Effector memory CD8-positive, alpha-beta T cell (primary cell): ENCODE data around the gene IMMT.
A peak's percentile ranks its signal among the peaks of the same experiment; 100 is the strongest.
"Not testable (repeated sequence)": the region's sequence is repeated elsewhere in the genome, so short reads cannot be mapped to it uniquely, and the experiment has no call there.

Experiments
- ATAC-seq: fragments of 150-1000 bp; cut with Tn5 transposase; replicated peaks from 2 replicates; pipeline ENCODE4 v1.10.0; 2021; ENCODE audit warnings: mild to moderate bottlenecking, moderate library complexity
- DNase-seq, 3 experiments: peaks; one replicate each; pipeline ENCODE4 v3.0.0; 2021
- H3K27ac Mint-ChIP-seq, 2 donors: one replicate each; pipeline ENCODE4 v1.8.0; 2022; ENCODE audit warnings: mild to moderate bottlenecking in 2 of 2, mixed read lengths in 2 of 2, moderate library complexity in 2 of 2
- H3K27me3 Mint-ChIP-seq, 2 donors: one replicate each; pipeline ENCODE4 v1.8.0; 2022; ENCODE audit warnings: mixed read lengths in 2 of 2
- H3K36me3 Mint-ChIP-seq: one replicate; pipeline ENCODE4 v1.8.0; 2022; ENCODE audit warnings: mild to moderate bottlenecking, moderate library complexity, mixed read lengths; ENCODE audit not compliant: insufficient read depth
- H3K4me1 Mint-ChIP-seq, 2 donors: one replicate each; pipeline ENCODE4 v1.8.0; 2022; ENCODE audit warnings: low read depth in 2 of 2, mixed read lengths in 2 of 2
- H3K4me3 Mint-ChIP-seq, 2 donors: one replicate each; pipeline ENCODE4 v1.8.0; 2022; ENCODE audit warnings: mild to moderate bottlenecking in 2 of 2, mixed read lengths in 2 of 2, moderate library complexity in 2 of 2
- H3K9me3 Mint-ChIP-seq, 2 donors: one replicate each; pipeline ENCODE4 v1.8.0; 2022; ENCODE audit warnings: mixed read lengths in 2 of 2

Gene IMMT

GRCh38 chr2:86232910-86233309 is 37.6 kb upstream of the IMMT start:
- no peak overlapping the region for H3K4me3 Mint-ChIP-seq
- ATAC-seq: no peak
- no peak overlapping the region for H3K27ac Mint-ChIP-seq

GRCh38 chr2:86232373-86232784 is 37.1 kb upstream of the IMMT start:
- ATAC-seq (no peak), DNase-seq (no peak)
- Mint-ChIP-seq H3K4me3 (no peak overlapping the region), H3K27ac (no peak overlapping the region), H3K27me3 (peaks cover 11 to 42% of the 10 kb centered on the region in 2 donors), H3K9me3 (no peaks in the 10 kb centered on the region), H3K36me3 (no peaks in the 10 kb centered on the region), H3K4me1 (no peaks in the 10 kb centered on the region)

More at GRCh38 chr2:86232910-86233309, 37.6 kb upstream of the IMMT start:
- Mint-ChIP-seq H3K4me1 (no peaks in the 10 kb centered on the region), H3K9me3 (no peaks in the 10 kb centered on the region), H3K27me3 (peaks cover 11 to 43% of the 10 kb centered on the region in 2 donors), H3K36me3 (no peaks in the 10 kb centered on the region)
- no peak for DNase-seq

GRCh38 chr2:86231680-86232372 is 36.6 kb upstream of the IMMT start:
- Mint-ChIP-seq H3K27me3 (peaks cover 6 to 36% of the 10 kb centered on the region in 2 donors), H3K27ac (no peak overlapping the region), H3K36me3 (no peaks in the 10 kb centered on the region), H3K4me1 (no peaks in the 10 kb centered on the region), H3K4me3 (no peak overlapping the region), H3K9me3 (no peaks in the 10 kb centered on the region)
- DNase-seq (no peak), ATAC-seq (no peak)

- DNase-seq (no peak), ATAC-seq (no peak)
- Mint-ChIP-seq H3K4me3 (no peak overlapping the region), H3K36me3 (no peaks in the 10 kb centered on the region), H3K27me3 (peaks cover under 1 to 28% of the 10 kb centered on the region in 2 donors), H3K9me3 (no peaks in the 10 kb centered on the region), H3K4me1 (no peaks in the 10 kb centered on the region), H3K27ac (no peak overlapping the region)
Measured at GRCh38 chr2:86230961-86231360, 35.7 kb upstream of the IMMT start.

GRCh38 chr2:86229221-86229620 is 34.0 kb upstream of the IMMT start:
- Mint-ChIP-seq H3K4me3 (no peak overlapping the region), H3K36me3 (no peaks in the 10 kb centered on the region), H3K4me1 (no peaks in the 10 kb centered on the region), H3K27ac (no peak overlapping the region), H3K9me3 (no peaks in the 10 kb centered on the region), H3K27me3 (peaks cover 0 to 20% of the 10 kb centered on the region in 2 donors)
- no peak for ATAC-seq
- DNase-seq: no peak

- DNase-seq, H3K4me1 Mint-ChIP-seq, ATAC-seq, H3K27ac Mint-ChIP-seq, H3K9me3 Mint-ChIP-seq, H3K4me3 Mint-ChIP-seq, H3K36me3 Mint-ChIP-seq: not testable (repeated sequence)
- H3K27me3 Mint-ChIP-seq: peaks cover 0 to 15% of the 10 kb centered on the region in 2 donors
Measured at GRCh38 chr2:86228574-86228973, 33.3 kb upstream of the IMMT start.

GRCh38 chr2:86227685-86228084 is 32.4 kb upstream of the IMMT start:
- no peak for DNase-seq
- Mint-ChIP-seq H3K4me3 (no peak overlapping the region), H3K27ac (no peak overlapping the region), H3K4me1 (no peaks in the 10 kb centered on the region), H3K9me3 (no peaks in the 10 kb centered on the region), H3K27me3 (peaks cover 0 to 9% of the 10 kb centered on the region in 2 donors), H3K36me3 (no peaks in the 10 kb centered on the region)
- no peak for ATAC-seq

- ATAC-seq: no peak
- Mint-ChIP-seq H3K4me3 (no peak overlapping the region), H3K9me3 (no peaks in the 10 kb centered on the region), H3K4me1 (no peaks in the 10 kb centered on the region), H3K27ac (peak overlapping the region in 1 of 2 donors; percentile 12), H3K36me3 (no peaks in the 10 kb centered on the region), H3K27me3 (peaks cover 0 to 9% of the 10 kb centered on the region in 2 donors)
- DNase-seq: no peak
Measured at GRCh38 chr2:86226636-86227520, 31.6 kb upstream of the IMMT start.

- Mint-ChIP-seq H3K4me3 (no peak overlapping the region), H3K27me3 (peaks cover 0 to 9% of the 10 kb centered on the region in 2 donors), H3K27ac (no peak overlapping the region), H3K36me3 (no peaks in the 10 kb centered on the region), H3K4me1 (peaks cover 2 to 4% of the 10 kb centered on the region in 2 donors), H3K9me3 (no peaks in the 10 kb centered on the region)
- ATAC-seq (no peak), DNase-seq (no peak)
Measured at GRCh38 chr2:86226070-86226469, 30.8 kb upstream of the IMMT start.

- H3K4me3 Mint-ChIP-seq: no peak overlapping the region
- peaks cover 0 to 7% of the 10 kb centered on the region in 2 donors for H3K27me3 Mint-ChIP-seq
- no peaks in the 10 kb centered on the region for H3K36me3 Mint-ChIP-seq
- DNase-seq: peak in 1 of 3 experiments; percentile 3
- peak; percentile 36 for ATAC-seq
- no peak overlapping the region for H3K27ac Mint-ChIP-seq
- H3K4me1 Mint-ChIP-seq: peaks cover 2 to 4% of the 10 kb centered on the region in 2 donors
- no peaks in the 10 kb centered on the region for H3K9me3 Mint-ChIP-seq
Measured at GRCh38 chr2:86225581-86225980, 30.3 kb upstream of the IMMT start.

- DNase-seq (no peak), ATAC-seq (no peak)
- H3K36me3 Mint-ChIP-seq: no peaks in the 10 kb centered on the region
- H3K27me3 Mint-ChIP-seq: no peaks in the 10 kb centered on the region
- no peaks in the 10 kb centered on the region for H3K9me3 Mint-ChIP-seq
- H3K4me1 Mint-ChIP-seq: peaks cover 2 to 4% of the 10 kb centered on the region in 2 donors
- H3K4me3 Mint-ChIP-seq: no peak overlapping the region
- H3K27ac Mint-ChIP-seq: peak overlapping the region in 1 of 2 donors; percentile 44
Measured at GRCh38 chr2:86224645-86225355, 29.5 kb upstream of the IMMT start.

GRCh38 chr2:86223927-86224560 is 28.8 kb upstream of the IMMT start:
- ATAC-seq (no peak), DNase-seq (no peak)
- Mint-ChIP-seq H3K4me1 (peaks cover 2 to 4% of the 10 kb centered on the region in 2 donors), H3K36me3 (no peaks in the 10 kb centered on the region), H3K4me3 (no peak overlapping the region), H3K27ac (peak overlapping the region in 1 of 2 donors; percentile 44), H3K27me3 (no peaks in the 10 kb centered on the region), H3K9me3 (no peaks in the 10 kb centered on the region)
